Activated CD4-positive, alpha-beta memory T cell treated with anti-CD3 and anti-CD28 coated beads, Interleukin-2, amount 10 ng/mL, durations not matched to agents 7 days and 5 days (primary cell): ENCODE results near the gene CDH13. TPM values are rescaled to one million over a fixed set of nuclear protein-coding genes. Genes with fewer than 3 reads are reported as not detected.
A peak's percentile ranks its signal among the peaks of the same experiment; 100 is the strongest.

ENCODE experiments used
- CTCF ChIA-PET: fragments of 350-600 bp; sonication (Branson Sonifier 250); formaldehyde crosslinking; loops from one replicate; lab custom pipeline; 2021; ENCODE audit warnings: antibody characterized with exemption, inconsistent platforms; lab: Charles Lee
- POLR2A ChIA-PET: fragments of 350-600 bp; sonication (Branson Sonifier 250); formaldehyde crosslinking; loops from one replicate; lab custom pipeline; 2021; ENCODE audit warnings: antibody characterized with exemption; lab: Charles Lee
- DNase-seq: peaks from one replicate; pipeline ENCODE4 v3.0.0-alpha.2; 2020
- H3K27ac Mint-ChIP-seq: one replicate; pipeline ENCODE4 v1.8.0; 2021; ENCODE audit warnings: mild to moderate bottlenecking, mixed read lengths
- H3K27me3 Mint-ChIP-seq: one replicate; pipeline ENCODE4 v1.8.0; 2021; ENCODE audit warnings: mixed read lengths
- H3K36me3 Mint-ChIP-seq: one replicate; pipeline ENCODE4 v1.8.0; 2021; ENCODE audit warnings: low read depth, mixed read lengths
- H3K4me1 Mint-ChIP-seq: one replicate; pipeline ENCODE4 v1.8.0; 2021; ENCODE audit warnings: mixed read lengths
- H3K4me3 Mint-ChIP-seq: one replicate; pipeline ENCODE4 v1.8.0; 2021; ENCODE audit warnings: mild to moderate bottlenecking, mixed read lengths
- H3K9me3 Mint-ChIP-seq: one replicate; pipeline ENCODE4 v1.8.0; 2021; ENCODE audit warnings: mixed read lengths
- total RNA-seq, 2 experiments: library from RNA; stranded (reverse); gene quantifications; one replicate each; pipeline ENCODE4 v1.2.3, GENCODE V29; 2021

CDH13 gene
- total RNA-seq, 2 experiments from 2014 or later: not detected

DNA sequence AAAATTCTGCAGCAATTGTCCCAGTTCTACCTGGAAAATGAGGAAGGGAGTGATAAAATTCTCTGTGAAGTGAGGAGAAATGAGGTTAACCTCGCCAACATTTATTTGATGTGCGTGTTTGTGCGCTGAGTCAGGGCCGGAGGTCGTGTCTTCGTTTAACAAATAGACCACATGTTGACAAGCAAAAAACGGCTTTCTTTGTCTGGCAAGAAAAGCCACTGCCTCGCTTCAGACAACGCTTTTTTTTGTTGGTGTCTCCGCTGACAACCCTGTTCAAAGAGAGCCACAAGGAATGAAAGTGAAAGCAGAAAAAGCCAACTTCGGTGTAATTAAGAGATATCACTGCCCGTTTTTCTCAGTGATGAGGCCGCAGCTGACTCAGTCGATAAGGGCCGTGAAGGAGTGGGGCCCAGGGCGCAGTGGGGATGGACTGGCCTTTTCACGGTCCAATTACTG, 510.6 kb downstream of the CDH13 start:
- no peak overlapping the region for H3K27ac Mint-ChIP-seq

GRCh38 chr16:83137894-83138293, 511.1 kb downstream of the CDH13 start:
- CTCF ChIA-PET: no interaction called here
- DNase-seq: no peak
- Mint-ChIP-seq H3K27me3 (no peaks in the 10 kb centered on the region), H3K27ac (no peak overlapping the region), H3K4me3 (no peak overlapping the region), H3K4me1 (peaks cover 5% of the 10 kb centered on the region), H3K36me3 (no peaks in the 10 kb centered on the region), H3K9me3 (peaks cover 5% of the 10 kb centered on the region)
- POLR2A ChIA-PET: no interaction called here

More for the DNA sequence above, 510.6 kb downstream of the CDH13 start:
- DNase-seq: peak; percentile 16
- H3K27me3 Mint-ChIP-seq: no peaks in the 10 kb centered on the region
- no peaks in the 10 kb centered on the region for H3K36me3 Mint-ChIP-seq
- peak overlapping the region; percentile 46 for H3K4me3 Mint-ChIP-seq
- peaks cover 5% of the 10 kb centered on the region for H3K4me1 Mint-ChIP-seq
- CTCF ChIA-PET: no interaction called here
- POLR2A ChIA-PET: no interaction called here
- H3K9me3 Mint-ChIP-seq: peaks cover 4% of the 10 kb centered on the region

GRCh38 chr16:83138512-83138911, 511.7 kb downstream of the CDH13 start:
- Mint-ChIP-seq H3K4me1 (peaks cover 5% of the 10 kb centered on the region), H3K9me3 (peaks cover 5% of the 10 kb centered on the region), H3K36me3 (no peaks in the 10 kb centered on the region), H3K27me3 (no peaks in the 10 kb centered on the region), H3K27ac (no peak overlapping the region), H3K4me3 (no peak overlapping the region)
- ChIA-PET POLR2A (no interaction called here), CTCF (no interaction called here)
- no peak for DNase-seq

DNA sequence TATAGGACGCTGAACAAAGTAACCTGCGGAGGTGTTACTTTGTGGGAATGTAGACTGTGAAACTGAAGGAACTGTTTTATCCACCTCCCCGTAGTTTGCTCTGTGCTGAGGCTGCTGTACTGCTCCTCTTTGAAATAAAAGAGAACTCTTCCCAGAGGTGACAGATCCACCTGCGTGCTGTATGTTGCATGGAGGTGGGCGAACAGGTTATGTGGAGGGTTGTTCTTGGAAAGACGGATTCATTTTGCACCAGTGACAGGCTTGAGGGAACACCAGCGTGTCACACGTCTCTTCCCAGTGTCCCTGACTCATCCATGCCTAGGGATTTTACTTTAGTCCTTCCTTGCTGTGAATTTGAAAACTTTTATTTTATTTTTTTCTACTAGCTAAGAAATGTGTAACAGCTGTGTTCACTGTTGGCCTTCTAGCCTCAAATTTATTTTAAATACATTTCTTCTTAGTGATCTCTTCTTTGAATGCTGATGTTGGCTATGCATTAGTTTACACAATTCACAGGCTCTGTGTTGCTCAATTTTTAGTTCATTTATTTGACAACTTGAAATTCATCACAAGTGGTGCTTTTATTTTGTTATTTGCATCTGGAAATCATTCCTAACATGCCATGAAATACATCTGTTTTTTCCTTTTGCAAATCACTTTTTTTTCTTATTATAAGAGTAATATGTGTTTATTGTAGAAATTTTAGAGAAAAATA, 512.4 kb downstream of the CDH13 start:
- no peak for DNase-seq
- POLR2A ChIA-PET: no interaction called here
- Mint-ChIP-seq H3K4me1 (peaks cover 5% of the 10 kb centered on the region), H3K4me3 (no peak overlapping the region), H3K27me3 (no peaks in the 10 kb centered on the region), H3K36me3 (no peaks in the 10 kb centered on the region), H3K9me3 (peaks cover 5% of the 10 kb centered on the region), H3K27ac (no peak overlapping the region)
- CTCF ChIA-PET: no interaction called here

DNA sequence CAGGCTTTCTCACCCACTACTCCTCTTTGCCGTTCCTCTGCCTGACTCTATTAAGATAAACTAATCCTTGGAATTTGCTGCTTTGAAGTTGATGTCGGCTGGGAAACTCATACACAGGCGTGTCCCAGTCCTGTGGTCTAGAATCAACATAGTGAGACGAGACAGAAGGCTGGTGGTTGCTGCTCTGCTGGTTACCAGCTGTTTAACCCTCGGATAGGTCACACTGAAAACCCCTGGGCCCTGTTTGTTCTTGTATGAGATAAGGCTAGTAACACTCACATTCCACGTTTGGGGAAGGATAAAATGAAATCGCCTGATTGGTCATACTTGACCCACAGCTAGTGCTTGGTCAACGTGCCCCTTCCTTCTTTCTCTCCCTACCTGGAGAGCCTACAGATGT, 517.0 kb downstream of the CDH13 start:
- Mint-ChIP-seq H3K9me3 (peaks cover 5% of the 10 kb centered on the region), H3K27me3 (no peaks in the 10 kb centered on the region), H3K27ac (no peak overlapping the region), H3K4me1 (no peaks in the 10 kb centered on the region), H3K4me3 (no peak overlapping the region), H3K36me3 (no peaks in the 10 kb centered on the region)
- POLR2A ChIA-PET: no interaction called here
- DNase-seq: no peak
- CTCF ChIA-PET: no interaction called here

DNA sequence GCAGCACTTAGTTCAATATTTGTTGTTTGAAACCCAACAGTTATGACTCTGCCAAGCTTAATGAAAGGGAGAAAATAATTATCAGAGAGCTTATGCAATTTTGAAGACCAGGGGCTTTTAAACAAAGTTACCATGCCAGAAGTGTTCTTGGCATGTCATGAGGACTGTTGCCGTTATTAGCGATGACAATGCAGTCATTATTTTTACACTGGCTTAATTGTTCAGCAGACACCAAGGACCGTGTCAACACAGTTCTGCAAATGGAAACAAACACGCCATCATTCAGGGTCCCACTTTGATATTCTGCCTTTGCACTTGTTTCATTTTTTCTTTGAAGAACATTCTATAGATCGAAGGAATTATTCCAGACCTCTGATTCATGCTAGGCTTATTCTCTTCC, 518.5 kb downstream of the CDH13 start:
- H3K36me3 Mint-ChIP-seq: no peaks in the 10 kb centered on the region
- DNase-seq: no peak
- no peaks in the 10 kb centered on the region for H3K4me1 Mint-ChIP-seq
- CTCF ChIA-PET: no interaction called here
- H3K27ac Mint-ChIP-seq: no peak overlapping the region
- H3K4me3 Mint-ChIP-seq: no peak overlapping the region
- no peaks in the 10 kb centered on the region for H3K27me3 Mint-ChIP-seq
- H3K9me3 Mint-ChIP-seq: peaks cover 5% of the 10 kb centered on the region
- POLR2A ChIA-PET: no interaction called here

GRCh38 chr16:83147244-83147643, 520.5 kb downstream of the CDH13 start:
- peaks cover 2% of the 10 kb centered on the region for H3K9me3 Mint-ChIP-seq
- CTCF ChIA-PET: no interaction called here
- no peak overlapping the region for H3K27ac Mint-ChIP-seq
- no peaks in the 10 kb centered on the region for H3K36me3 Mint-ChIP-seq
- H3K4me3 Mint-ChIP-seq: no peak overlapping the region
- POLR2A ChIA-PET: no interaction called here
- H3K4me1 Mint-ChIP-seq: no peaks in the 10 kb centered on the region
- H3K27me3 Mint-ChIP-seq: no peaks in the 10 kb centered on the region
- DNase-seq: no peak

DNA sequence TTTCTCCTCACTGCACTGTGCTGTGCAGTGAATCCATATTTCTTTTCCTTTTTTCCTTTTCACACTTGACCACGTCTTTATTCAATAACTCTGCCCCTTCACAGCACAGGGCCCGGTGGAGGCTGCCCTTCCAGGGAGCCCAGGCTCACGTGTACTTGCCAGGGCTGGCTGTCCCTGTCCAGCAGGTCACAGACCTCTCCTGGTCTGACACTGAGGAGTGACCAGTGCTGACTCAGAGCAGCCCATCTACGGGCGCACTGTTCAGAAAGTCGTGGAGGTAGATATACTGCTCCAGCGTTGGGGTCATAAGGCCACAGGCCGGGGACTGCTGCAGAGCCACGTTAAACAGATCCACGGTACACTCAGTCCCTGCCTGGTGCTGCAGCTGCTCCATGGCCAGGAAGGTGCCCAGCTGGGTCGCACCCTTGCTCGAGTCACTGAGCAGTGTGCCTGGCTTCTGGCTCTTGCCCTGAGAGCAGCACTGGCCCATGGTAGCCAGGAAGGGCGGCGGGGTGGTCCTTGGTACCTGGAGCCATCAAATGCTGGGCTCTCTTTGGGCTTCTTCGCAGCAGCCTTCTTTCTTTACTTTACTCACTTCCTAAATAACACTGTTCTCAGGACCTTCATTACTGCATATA, 531.7 kb downstream of the CDH13 start:
- Mint-ChIP-seq H3K9me3 (peaks cover 2% of the 10 kb centered on the region), H3K36me3 (no peaks in the 10 kb centered on the region), H3K27me3 (no peaks in the 10 kb centered on the region), H3K4me3 (no peak overlapping the region), H3K4me1 (no peaks in the 10 kb centered on the region), H3K27ac (no peak overlapping the region)
- no peak for DNase-seq
- CTCF ChIA-PET: no interaction called here
- POLR2A ChIA-PET: no interaction called here

DNA sequence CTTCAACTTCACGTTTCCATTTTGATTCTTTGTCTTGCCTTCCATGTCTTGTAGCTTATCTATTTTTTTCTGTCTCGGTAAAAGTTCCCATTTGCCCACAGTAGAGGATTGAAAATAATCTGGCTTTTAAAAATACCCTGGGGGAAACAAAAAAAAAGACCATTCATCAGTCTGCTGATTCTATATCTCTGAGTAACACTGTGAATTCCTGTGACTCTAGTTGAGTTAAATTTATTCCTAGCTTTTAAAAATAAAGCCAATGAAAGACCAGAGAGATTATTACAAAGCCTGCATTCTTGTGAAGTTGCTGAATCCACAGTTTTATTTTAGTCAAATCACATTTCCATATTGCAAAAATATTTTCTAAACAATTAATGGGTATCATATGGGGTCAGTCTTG, 532.3 kb downstream of the CDH13 start:
- no peaks in the 10 kb centered on the region for H3K4me1 Mint-ChIP-seq
- POLR2A ChIA-PET: no interaction called here
- H3K4me3 Mint-ChIP-seq: no peak overlapping the region
- no peaks in the 10 kb centered on the region for H3K36me3 Mint-ChIP-seq
- no peaks in the 10 kb centered on the region for H3K27me3 Mint-ChIP-seq
- H3K9me3 Mint-ChIP-seq: peaks cover under 1% of the 10 kb centered on the region
- H3K27ac Mint-ChIP-seq: no peak overlapping the region
- CTCF ChIA-PET: no interaction called here
- no peak for DNase-seq

- H3K4me3 Mint-ChIP-seq: no peak overlapping the region
- CTCF ChIA-PET: no interaction called here
These were observed 533.7 kb downstream of the CDH13 start for GRCh38 chr16:83160287-83161020.

DNA sequence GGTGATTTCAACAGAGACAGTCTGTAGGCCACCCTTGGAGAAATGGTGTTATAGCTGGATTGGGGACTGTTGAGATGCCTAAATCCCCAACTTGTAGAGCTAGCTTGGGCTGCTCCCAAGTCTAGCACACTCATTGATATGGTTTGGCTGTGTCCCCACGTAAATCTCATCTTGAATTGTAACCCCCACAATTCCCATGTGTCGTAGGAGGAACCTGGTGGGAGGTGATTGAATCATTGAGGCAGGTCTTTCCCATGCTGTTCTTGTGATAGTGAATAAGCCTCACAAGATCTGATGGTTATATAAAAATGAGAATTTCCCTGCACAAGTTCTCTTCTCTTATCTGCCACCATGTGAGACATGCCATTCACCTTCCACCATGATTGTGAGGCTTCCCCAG, 536.0 kb downstream of the CDH13 start:
- Mint-ChIP-seq H3K36me3 (no peaks in the 10 kb centered on the region), H3K27ac (no peak overlapping the region), H3K27me3 (no peaks in the 10 kb centered on the region), H3K4me1 (no peaks in the 10 kb centered on the region), H3K4me3 (no peak overlapping the region), H3K9me3 (no peaks in the 10 kb centered on the region)
- CTCF ChIA-PET: no interaction called here
- POLR2A ChIA-PET: no interaction called here
- no peak for DNase-seq

More at GRCh38 chr16:83160287-83161020, 533.7 kb downstream of the CDH13 start:
- Mint-ChIP-seq H3K4me1 (no peaks in the 10 kb centered on the region), H3K27me3 (no peaks in the 10 kb centered on the region), H3K9me3 (no peaks in the 10 kb centered on the region), H3K36me3 (no peaks in the 10 kb centered on the region), H3K27ac (no peak overlapping the region)
- no peak for DNase-seq
- POLR2A ChIA-PET: no interaction called here

GRCh38 chr16:83164816-83165215, 538.0 kb downstream of the CDH13 start:
- Mint-ChIP-seq H3K27me3 (no peaks in the 10 kb centered on the region), H3K9me3 (no peaks in the 10 kb centered on the region), H3K4me3 (no peak overlapping the region), H3K27ac (no peak overlapping the region), H3K36me3 (no peaks in the 10 kb centered on the region), H3K4me1 (no peaks in the 10 kb centered on the region)
- no peak for DNase-seq
- CTCF ChIA-PET: no interaction called here
- POLR2A ChIA-PET: no interaction called here

DNA sequence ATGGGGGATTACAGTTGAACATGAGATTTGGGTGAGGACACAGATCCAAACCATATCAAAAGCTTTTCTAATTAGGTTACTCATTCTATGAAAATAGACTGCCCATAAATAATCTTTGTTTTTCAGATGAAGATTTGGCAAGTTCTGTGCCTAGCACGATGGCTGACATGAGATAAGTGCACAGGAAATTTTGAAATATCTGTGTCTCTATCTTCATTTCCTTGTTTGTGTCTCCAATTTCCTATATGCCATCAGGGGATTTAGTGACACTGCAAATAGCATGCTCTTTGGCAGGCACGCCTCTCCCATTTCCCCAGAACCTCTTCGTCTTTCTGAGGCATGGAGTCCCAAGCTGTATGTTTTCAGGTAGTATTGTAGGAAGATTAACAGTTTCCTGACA, 544.6 kb downstream of the CDH13 start:
- no peak for DNase-seq
- Mint-ChIP-seq H3K27ac (no peak overlapping the region), H3K27me3 (no peaks in the 10 kb centered on the region), H3K4me1 (no peaks in the 10 kb centered on the region), H3K9me3 (no peaks in the 10 kb centered on the region), H3K36me3 (no peaks in the 10 kb centered on the region), H3K4me3 (no peak overlapping the region)
- ChIA-PET POLR2A (no interaction called here), CTCF (no interaction called here)
